Fibroblast of the aortic adventitia (primary cell): ENCODE measurements around the gene SBK2. TPM values are rescaled to one million over a fixed set of nuclear protein-coding genes. Genes with fewer than 3 reads are reported as not detected.
"Not testable (repeated sequence)": the region's sequence is repeated elsewhere in the genome, so short reads cannot be mapped to it uniquely, and the experiment has no call there.

Experiments used
- DNase-seq: peaks from one replicate; pipeline ENCODE4 v3.0.0-alpha.2; 2010; ENCODE audit warnings: low read depth
- H3K4me3 ChIP-seq: 2 replicates; pipeline ENCODE4 v1.5.1; 2011; ENCODE audit warnings: low read depth, mild to moderate bottlenecking, control low read depth, low read length, moderate library complexity
- total RNA-seq: library from RNA; depleted of rRNA; stranded (reverse); fragments of >200 nt; gene quantifications from 2 replicates; pipeline ENCODE4 v1.2.3, GENCODE V29; 2012; ENCODE audit warnings: low replicate concordance
- TF ChIP-seq, protein P1 (sequence below): IDR thresholded peaks from 2 replicates; pipeline ENCODE4 v1.5.1; 2011; ENCODE audit warnings: mild to moderate bottlenecking, low read length, control low read depth, inconsistent platforms; ENCODE audit not compliant: insufficient read depth

SBK2 gene
- total RNA-seq, 1 donor = not detected

DNA sequence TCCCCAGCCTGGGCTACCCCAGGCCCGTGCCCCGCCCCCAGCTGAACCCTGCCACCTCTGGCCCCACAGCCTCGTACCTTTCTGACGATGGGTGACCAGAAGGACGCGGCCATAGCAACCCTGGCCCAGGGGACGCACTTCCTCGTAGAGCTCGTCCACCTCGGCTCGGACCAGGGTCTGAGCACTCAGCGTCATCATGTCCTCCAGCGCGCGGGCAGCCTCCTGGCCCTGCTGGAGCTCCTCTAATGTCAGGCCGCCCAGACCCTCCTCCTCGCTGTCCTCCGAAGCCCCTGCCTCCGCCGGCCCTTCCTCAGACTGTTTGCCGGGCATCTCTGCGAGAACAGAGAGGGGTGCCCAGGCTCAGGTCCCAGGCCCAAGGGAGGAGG lies 975 bp downstream of the SBK2 start:
- no peak overlapping the region for H3K4me3 ChIP-seq
- TF ChIP-seq, protein P1, sequence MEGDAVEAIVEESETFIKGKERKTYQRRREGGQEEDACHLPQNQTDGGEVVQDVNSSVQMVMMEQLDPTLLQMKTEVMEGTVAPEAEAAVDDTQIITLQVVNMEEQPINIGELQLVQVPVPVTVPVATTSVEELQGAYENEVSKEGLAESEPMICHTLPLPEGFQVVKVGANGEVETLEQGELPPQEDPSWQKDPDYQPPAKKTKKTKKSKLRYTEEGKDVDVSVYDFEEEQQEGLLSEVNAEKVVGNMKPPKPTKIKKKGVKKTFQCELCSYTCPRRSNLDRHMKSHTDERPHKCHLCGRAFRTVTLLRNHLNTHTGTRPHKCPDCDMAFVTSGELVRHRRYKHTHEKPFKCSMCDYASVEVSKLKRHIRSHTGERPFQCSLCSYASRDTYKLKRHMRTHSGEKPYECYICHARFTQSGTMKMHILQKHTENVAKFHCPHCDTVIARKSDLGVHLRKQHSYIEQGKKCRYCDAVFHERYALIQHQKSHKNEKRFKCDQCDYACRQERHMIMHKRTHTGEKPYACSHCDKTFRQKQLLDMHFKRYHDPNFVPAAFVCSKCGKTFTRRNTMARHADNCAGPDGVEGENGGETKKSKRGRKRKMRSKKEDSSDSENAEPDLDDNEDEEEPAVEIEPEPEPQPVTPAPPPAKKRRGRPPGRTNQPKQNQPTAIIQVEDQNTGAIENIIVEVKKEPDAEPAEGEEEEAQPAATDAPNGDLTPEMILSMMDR = no peak
- DNase-seq = no peak

DNA sequence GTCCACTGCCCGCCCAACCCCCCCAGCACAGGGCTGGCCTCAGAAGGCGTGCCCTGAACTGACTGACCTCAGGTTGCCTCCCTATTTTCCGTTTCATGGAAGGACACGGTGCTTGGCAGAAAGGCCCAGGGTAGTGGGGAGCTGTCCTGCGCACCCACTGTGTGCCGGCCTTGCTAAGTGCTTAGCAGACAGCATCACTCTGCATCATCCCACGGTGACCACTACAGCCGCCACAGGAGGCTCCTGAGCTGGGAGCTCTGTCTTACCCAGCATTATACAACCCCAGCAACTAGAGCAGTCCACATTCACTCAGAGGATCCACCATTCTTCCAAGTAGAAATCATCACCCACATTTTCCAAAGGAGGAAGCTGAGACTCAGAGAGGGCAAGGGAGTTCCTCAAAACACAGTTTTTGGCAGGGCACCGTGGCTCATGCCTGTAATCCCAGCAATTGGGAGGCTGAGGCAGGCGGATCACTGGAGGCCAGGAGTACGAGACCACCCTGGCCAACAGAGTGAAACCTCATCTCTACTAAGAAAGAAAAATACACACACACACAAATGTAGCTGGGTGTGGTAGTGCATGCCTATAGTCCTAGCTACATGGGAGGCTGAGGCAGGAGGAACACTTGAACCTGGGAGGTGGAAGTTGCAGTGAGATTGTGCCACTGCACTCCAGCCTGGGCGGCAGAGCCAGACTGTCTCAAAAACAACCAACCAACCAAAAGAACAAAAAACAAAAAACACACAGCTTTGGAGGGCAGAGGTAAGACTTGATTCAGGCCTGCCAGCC lies 1.6 kb downstream of the SBK2 start:
- no peak for DNase-seq
- TF ChIP-seq, protein P1 = no peak

DNA sequence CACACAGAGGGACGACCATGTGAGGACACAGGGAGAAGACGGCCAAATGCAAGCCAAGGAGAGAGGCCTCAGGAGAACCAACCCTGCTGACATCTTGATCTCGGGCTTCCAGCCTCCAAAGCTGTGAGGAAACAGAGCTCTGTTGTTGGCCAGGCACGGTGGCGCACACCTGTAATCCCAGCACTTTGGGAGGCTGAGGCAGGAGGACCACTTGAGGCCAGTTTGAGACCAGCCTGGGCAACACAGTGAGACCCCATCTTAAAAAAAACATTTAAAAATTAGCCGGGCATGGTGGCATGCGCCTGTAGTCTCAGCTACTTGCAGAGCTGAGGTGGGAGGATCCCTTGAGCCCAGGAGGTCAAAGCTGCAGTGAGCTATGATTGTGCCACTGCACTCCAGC lies 2.7 kb downstream of the SBK2 start:
- not testable (repeated sequence) for DNase-seq, H3K4me3 ChIP-seq

More for the DNA sequence above, 1.6 kb downstream of the SBK2 start:
- H3K4me3 ChIP-seq = no peak overlapping the region

DNA sequence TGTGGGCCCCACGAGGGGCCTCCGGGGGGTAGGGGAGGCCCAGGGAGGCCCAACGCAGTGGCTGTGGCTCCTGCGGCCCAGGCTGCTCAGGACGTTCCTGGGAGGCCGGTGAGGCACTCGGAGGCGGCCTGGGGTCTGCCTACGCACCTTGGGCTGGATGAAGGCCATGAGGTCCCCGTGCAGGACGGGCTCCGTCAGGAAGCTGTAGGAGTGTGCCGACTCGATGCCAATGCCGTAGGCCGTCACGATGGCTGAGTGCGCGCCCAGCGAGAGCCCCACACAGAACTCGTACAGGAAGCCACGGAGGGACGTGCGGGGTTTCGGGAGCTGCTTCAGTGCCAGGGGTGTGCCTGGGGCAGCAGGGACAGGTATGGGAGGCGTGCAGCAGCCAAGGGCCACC lies 5.9 kb downstream of the SBK2 start:
- TF ChIP-seq, protein P1 = no peak
- no peak overlapping the region for H3K4me3 ChIP-seq
- no peak for DNase-seq

DNA sequence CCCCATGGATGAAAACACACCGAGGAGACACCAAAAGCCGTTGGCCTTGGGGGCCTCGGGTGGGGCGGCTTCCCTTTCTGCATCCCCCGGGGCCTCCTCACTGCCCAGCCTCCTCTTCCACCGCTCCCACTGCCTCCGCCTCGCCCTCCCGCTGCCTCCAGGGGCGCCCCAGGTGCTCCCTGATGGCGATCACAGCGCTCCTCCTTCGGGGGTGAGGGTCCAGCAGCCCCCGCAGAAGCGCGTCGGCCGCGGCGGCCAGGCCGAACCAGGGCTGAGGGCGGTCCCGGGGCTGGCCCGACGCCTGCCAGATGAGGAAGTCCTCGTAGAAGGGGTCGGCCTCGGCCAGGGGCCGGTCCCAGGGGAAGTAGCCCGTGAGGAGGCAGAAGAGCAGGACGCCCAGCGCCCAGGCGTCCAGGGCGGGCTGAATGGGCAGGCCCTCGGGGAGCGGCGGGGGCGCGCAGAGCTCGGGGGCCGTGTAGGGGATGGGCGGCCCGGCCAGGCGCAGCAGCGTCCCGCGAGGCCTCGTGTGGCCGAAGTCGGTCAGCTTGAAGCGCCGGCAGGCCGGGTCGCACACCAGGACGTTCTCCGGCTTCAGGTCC lies 7.2 kb downstream of the SBK2 start:
- TF ChIP-seq, protein P1 = no peak
- DNase-seq = no peak
- H3K4me3 ChIP-seq = no peak overlapping the region

DNA sequence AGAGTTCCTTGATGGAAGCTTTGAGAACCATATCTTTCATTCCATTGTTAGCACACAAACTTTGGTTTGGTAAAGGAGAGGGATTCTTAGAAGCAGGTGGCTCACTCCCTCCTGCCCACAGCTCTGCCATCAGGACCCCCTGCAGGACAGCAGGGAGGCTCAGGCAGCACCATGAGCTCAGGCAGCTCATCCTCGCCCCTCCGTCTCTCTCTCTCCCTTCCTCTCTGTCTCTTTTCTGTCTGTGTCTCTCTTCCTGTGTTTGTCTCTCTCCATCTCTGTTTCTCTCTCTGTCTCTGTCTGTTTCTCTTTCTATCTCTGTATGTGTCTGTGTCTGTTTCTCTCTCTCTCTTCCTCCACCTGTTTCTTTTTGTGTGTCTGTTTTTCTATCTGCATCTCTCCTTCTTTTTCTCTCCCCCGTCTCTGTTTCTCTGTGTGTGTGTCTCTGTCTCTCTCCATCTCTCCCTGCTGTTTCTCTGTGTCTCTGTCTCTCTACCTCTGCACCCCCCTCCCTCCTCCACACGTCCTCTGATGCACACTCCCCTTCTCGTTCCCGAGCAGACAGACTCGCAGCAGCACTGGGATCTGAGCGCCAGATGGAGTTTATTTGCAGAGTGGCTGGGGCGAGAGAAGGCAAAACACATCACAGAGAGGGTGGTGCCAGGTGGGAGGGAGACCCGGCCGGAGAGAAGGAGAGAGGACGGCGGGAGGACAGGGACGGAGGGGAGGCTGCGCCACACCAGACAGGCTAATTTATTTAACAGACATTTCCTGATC lies 8.7 kb downstream of the SBK2 start:
- TF ChIP-seq, protein P1 = no peak
- no peak for DNase-seq

More for the DNA sequence above, 8.7 kb downstream of the SBK2 start:
- no peak overlapping the region for H3K4me3 ChIP-seq
